Breast epithelium (tissue), 4 donors: ENCODE data around the gene ERGIC1. TPM values are rescaled to one million over a fixed set of nuclear protein-coding genes. Genes with fewer than 3 reads are reported as not detected.

Source experiments
- DNase-seq, 2 donors: peaks; one replicate each; pipeline ENCODE4 v3.0.0-alpha.2; 2019; ENCODE audit warnings: low spot score in 2 of 2
- H3K27ac ChIP-seq, 2 donors: fragments of 200-600 bp; sonication (generic) in 1 of 2; one replicate each; pipeline ENCODE4 v1.5.1; 2016 to 2019; ENCODE audit warnings: mild to moderate bottlenecking in 1 of 2
- H3K27me3 ChIP-seq, 2 donors: fragments of 200-600 bp; sonication (generic) in 1 of 2; one replicate each; pipeline versions ENCODE4 v1.5.1 to v1.6.0; 2017 to 2019; ENCODE audit warnings: control low read depth in 1 of 2, mild to moderate bottlenecking in 1 of 2
- H3K36me3 ChIP-seq: fragments of 200-600 bp; one replicate; pipeline ENCODE4 v1.5.1; 2019
- H3K4me1 ChIP-seq, 2 donors: fragments of 200-600 bp; sonication (generic); one replicate each; pipeline ENCODE4 v1.5.1; 2016 to 2019; ENCODE audit warnings: control low read depth in 1 of 2
- H3K4me3 ChIP-seq, 3 donors: fragments of 200-600 bp; sonication (generic); 1 replicate in 2 of 3; 2 replicates in 1 of 3; pipeline ENCODE4 v1.5.1; 2016 to 2019; ENCODE audit warnings: mild to moderate bottlenecking in 3 of 3, moderate library complexity in 2 of 3
- H3K9me3 ChIP-seq, 2 donors: fragments of 200-600 bp; sonication (generic) in 1 of 2; one replicate each; pipeline ENCODE4 v1.5.1; 2016 to 2019; ENCODE audit warnings: control low read depth in 1 of 2
- CTCF ChIP-seq, 3 donors: fragments of 450-650 bp; IDR thresholded peaks; one replicate each; pipeline ENCODE4 v1.5.1; 2016 to 2017; ENCODE audit warnings: antibody characterized with exemption in 3 of 3, mild to moderate bottlenecking in 3 of 3, moderate library complexity in 3 of 3
- POLR2A ChIP-seq: fragments of 450-650 bp; IDR thresholded peaks from one replicate; pipeline ENCODE4 v1.6.1; 2016; ENCODE audit warnings: antibody characterized with exemption, mild to moderate bottlenecking, moderate library complexity
- POLR2AphosphoS5 ChIP-seq, 3 donors: sonication (generic); formaldehyde crosslinking; IDR thresholded peaks; one replicate each; pipeline ENCODE4 v1.6.1; 2017; ENCODE audit warnings: antibody characterized with exemption in 3 of 3
- intact Hi-C: fragments of 100-400 bp; cut with DNase I; formaldehyde crosslinking; loops from one replicate; pipeline ENCODE4 v1.15.1; 2023; ENCODE audit warnings: low total_unique reads
- total RNA-seq, 3 donors: library from RNA; depleted of rRNA; stranded (reverse); fragments of >200 nt; gene quantifications; one replicate each; pipeline ENCODE4 v1.1.0, GENCODE V29; 2016

Gene ERGIC1
- total RNA-seq, 3 donors from 2014 or later: 86.6 to 139 (median 95.2) TPM

DNA sequence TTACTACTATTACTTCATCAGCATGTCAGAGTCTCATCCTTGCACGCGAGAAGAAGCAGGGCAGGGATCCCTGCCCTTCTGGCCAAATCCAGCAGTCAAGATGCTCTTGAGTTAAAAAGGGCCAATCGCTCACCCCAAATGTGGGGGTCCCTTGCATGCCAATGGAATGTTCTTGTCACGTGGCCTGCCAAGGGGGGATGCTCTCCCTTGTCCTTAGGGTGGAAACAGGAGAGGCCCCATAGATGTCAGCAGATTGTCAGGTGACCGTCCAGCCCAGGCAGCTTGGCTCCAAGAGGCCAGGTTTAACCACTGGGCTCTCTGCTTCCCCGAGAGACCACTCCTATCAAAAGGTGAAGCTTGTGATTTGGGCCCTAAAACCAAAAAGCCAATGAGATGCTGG is 37.7 kb upstream of the ERGIC1 start:
- H3K36me3 ChIP-seq: no peaks in the 10 kb centered on the region
- intact Hi-C loops: no loop called here
- H3K27ac ChIP-seq: peak overlapping the region; percentile 65 to 68
- no peaks in the 10 kb centered on the region for H3K9me3 ChIP-seq
- no peak for DNase-seq
- no peak for TF ChIP-seq POLR2AphosphoS5 (IDR thresholded peaks at IDR 0.05)
- TF ChIP-seq CTCF (IDR thresholded peaks at IDR 0.05): no peak
- H3K4me1 ChIP-seq: no peaks in the 10 kb centered on the region
- no peaks in the 10 kb centered on the region for H3K27me3 ChIP-seq
- H3K4me3 ChIP-seq: no peak overlapping the region

DNA sequence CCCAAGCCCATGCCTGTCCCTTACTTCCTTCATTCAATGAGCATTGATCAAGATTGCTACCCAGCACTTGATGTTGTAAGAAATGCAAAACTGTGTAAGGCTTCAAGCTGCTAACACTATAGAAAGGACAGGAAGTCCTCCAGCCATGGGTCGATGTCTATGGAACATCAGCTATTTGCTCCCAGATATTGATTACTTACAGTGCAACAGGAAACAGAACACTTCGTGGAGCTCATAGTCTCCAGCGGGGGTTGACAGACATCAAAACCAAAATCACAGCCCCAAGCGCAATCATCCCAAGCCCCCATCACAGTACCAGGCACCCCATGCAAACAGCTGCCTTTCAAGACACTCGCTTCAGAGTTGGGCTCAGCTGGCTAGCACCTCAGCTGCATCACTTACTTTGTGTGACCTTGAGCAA is 36.3 kb upstream of the ERGIC1 start:
- no peak for DNase-seq
- H3K4me3 ChIP-seq: no peak overlapping the region
- H3K9me3 ChIP-seq: no peaks in the 10 kb centered on the region
- no peaks in the 10 kb centered on the region for H3K27me3 ChIP-seq
- no peaks in the 10 kb centered on the region for H3K4me1 ChIP-seq
- no peaks in the 10 kb centered on the region for H3K36me3 ChIP-seq
- peak overlapping the region; percentile 2 to 87 for H3K27ac ChIP-seq
- TF ChIP-seq POLR2AphosphoS5 (IDR thresholded peaks at IDR 0.05) (no peak), CTCF (IDR thresholded peaks at IDR 0.05) (no peak), POLR2A (no peak)
- intact Hi-C loops: no loop called here

- no peak overlapping the region for H3K4me3 ChIP-seq
- intact Hi-C loops: no loop called here
- no peak for DNase-seq
- no peaks in the 10 kb centered on the region for H3K9me3 ChIP-seq
- no peaks in the 10 kb centered on the region for H3K4me1 ChIP-seq
- no peaks in the 10 kb centered on the region for H3K27me3 ChIP-seq
- H3K27ac ChIP-seq: peak overlapping the region; percentile 2 to 87
- no peak for TF ChIP-seq POLR2A
- TF ChIP-seq POLR2AphosphoS5 (IDR thresholded peaks at IDR 0.05): peak; percentile 18 to 41 (median 34)
- TF ChIP-seq CTCF (IDR thresholded peaks at IDR 0.05): no peak
- H3K36me3 ChIP-seq: no peaks in the 10 kb centered on the region
Observed at GRCh38 chr5:172798422-172799215, 35.4 kb upstream of the ERGIC1 start.

GRCh38 chr5:172799416-172799815 is 34.6 kb upstream of the ERGIC1 start:
- no peak for DNase-seq
- H3K36me3 ChIP-seq: no peaks in the 10 kb centered on the region
- no peaks in the 10 kb centered on the region for H3K4me1 ChIP-seq
- no peaks in the 10 kb centered on the region for H3K27me3 ChIP-seq
- intact Hi-C loops: no loop called here
- no peak overlapping the region for H3K4me3 ChIP-seq
- peak overlapping the region in 1 of 2 donors; percentile 60 for H3K27ac ChIP-seq
- H3K9me3 ChIP-seq: no peaks in the 10 kb centered on the region
- TF ChIP-seq POLR2AphosphoS5 (IDR thresholded peaks at IDR 0.05) (no peak), POLR2A (no peak), CTCF (IDR thresholded peaks at IDR 0.05) (no peak)

GRCh38 chr5:172800088-172800551 is 33.9 kb upstream of the ERGIC1 start:
- intact Hi-C loops: loop anchor here (5.0 kb wide), 1 partner anchor 318 kb away; no protein-coding TSS in a partner anchor
- Histone ChIP-seq H3K9me3 (no peaks in the 10 kb centered on the region), H3K4me1 (no peaks in the 10 kb centered on the region), H3K27me3 (no peaks in the 10 kb centered on the region), H3K4me3 (no peak overlapping the region), H3K36me3 (no peaks in the 10 kb centered on the region), H3K27ac (peak overlapping the region in 1 of 2 donors; percentile 60)
- no peak for TF ChIP-seq POLR2AphosphoS5 (IDR thresholded peaks at IDR 0.05)
- TF ChIP-seq POLR2A: no peak
- TF ChIP-seq CTCF (IDR thresholded peaks at IDR 0.05): no peak
- DNase-seq: no peak
